Keratinocyte (primary cell): ENCODE measurements around the gene WDR74. TPM values are rescaled to one million over a fixed set of nuclear protein-coding genes. Genes with fewer than 3 reads are reported as not detected.
A peak's percentile ranks its signal among the peaks of the same experiment; 100 is the strongest.

ENCODE experiments used
- DNase-seq: peaks from one replicate; pipeline ENCODE4 v3.0.0-alpha.2; 2011; ENCODE audit warnings: low read depth, missing footprints, low spot score
- FAIRE-seq: peaks from 2 replicates; lab custom pipeline; 2011; peaks lifted over from hg19 to GRCh38; lab: Jason Lieb, UNC
- H2AFZ ChIP-seq: 2 replicates; pipeline ENCODE4 v1.6.0; 2012; ENCODE audit warnings: low read length, control low read depth, inconsistent platforms; ENCODE audit not compliant: control insufficient read depth
- H3K27ac ChIP-seq: 2 replicates; pipeline ENCODE4 v1.5.1; 2011; ENCODE audit warnings: low read length; ENCODE audit not compliant: control insufficient read depth, insufficient read depth
- H3K27me3 ChIP-seq: 3 replicates; pipeline ENCODE4 v1.6.0; 2011; ENCODE audit warnings: low read length; ENCODE audit not compliant: control insufficient read depth, insufficient read depth; ENCODE audit errors: extremely low read depth
- H3K36me3 ChIP-seq, 2 experiments: 2 replicates in 1 of 2; 3 replicates in 1 of 2; pipeline ENCODE4 v1.5.1; 2011; ENCODE audit warnings: low read length in 2 of 2, mild to moderate bottlenecking in 1 of 2; ENCODE audit not compliant: control insufficient read depth in 2 of 2, insufficient read depth in 2 of 2; ENCODE audit errors: extremely low read depth in 1 of 2
- H3K4me1 ChIP-seq: 3 replicates; pipeline ENCODE4 v1.5.1; 2011; ENCODE audit warnings: low read length; ENCODE audit not compliant: control insufficient read depth, insufficient read depth; ENCODE audit errors: extremely low read depth
- H3K4me2 ChIP-seq: 3 replicates; pipeline ENCODE4 v1.6.0; 2011; ENCODE audit warnings: low read depth, low read length; ENCODE audit not compliant: control insufficient read depth, insufficient read depth; ENCODE audit errors: extremely low read depth
- H3K4me3 ChIP-seq, 3 experiments: fragments of 200-600 bp in 1 of 3; sonication (generic) in 1 of 3; 2 replicates in 2 of 3; 3 replicates in 1 of 3; pipeline ENCODE4 v1.5.1; 2011 to 2016; ENCODE audit warnings: low read length in 3 of 3, mild to moderate bottlenecking in 3 of 3, control low read depth in 2 of 3, inconsistent platforms in 1 of 3, low read depth in 1 of 3, mixed read lengths in 1 of 3, mixed run types in 1 of 3, moderate library complexity in 1 of 3; ENCODE audit not compliant: control insufficient read depth in 2 of 3, insufficient read depth in 2 of 3; ENCODE audit errors: extremely low read depth in 1 of 3
- H3K79me2 ChIP-seq: 2 replicates; pipeline ENCODE4 v1.6.0; 2012; ENCODE audit warnings: low read length; ENCODE audit not compliant: control insufficient read depth, insufficient read depth
- H3K9ac ChIP-seq: 3 replicates; pipeline ENCODE4 v1.6.0; 2011; ENCODE audit warnings: low read length; ENCODE audit not compliant: control insufficient read depth, insufficient read depth; ENCODE audit errors: extremely low read depth
- H3K9me1 ChIP-seq: 3 replicates; pipeline ENCODE4 v1.6.0; 2011; ENCODE audit warnings: low read length; ENCODE audit not compliant: control insufficient read depth, insufficient read depth; ENCODE audit errors: extremely low read depth
- H3K9me3 ChIP-seq: 2 replicates; pipeline ENCODE4 v1.5.1; 2012; ENCODE audit warnings: low read depth, low read length; ENCODE audit not compliant: control insufficient read depth
- H4K20me1 ChIP-seq: 3 replicates; pipeline ENCODE4 v1.6.0; 2011; ENCODE audit warnings: low read length; ENCODE audit not compliant: control insufficient read depth, insufficient read depth; ENCODE audit errors: extremely low read depth
- EZH2 ChIP-seq: IDR thresholded peaks from one replicate; pipeline ENCODE4 v1.6.1; 2012; ENCODE audit warnings: inconsistent platforms, mild to moderate bottlenecking, low read length, moderate library complexity
- dilution Hi-C: fragments of 300-500 bp; cut with MboI; formaldehyde crosslinking; loops from one replicate; pipeline ENCODE4 v1.7.0; 2020; ENCODE audit warnings: low sequenced_read_pairs; ENCODE audit not compliant: extremely low pct_ligation_motif_present
- polyA plus RNA-seq, 5 experiments: library from polyadenylated mRNA; depleted of rRNA in 3 of 5; stranded (reverse) in 3 of 5; stranded (forward) in 1 of 5; unstranded in 1 of 5; fragments of >200 nt; gene quantifications; 1 replicate in 1 of 5; 2 replicates in 3 of 5; 3 replicates in 1 of 5; pipeline versions ENCODE4 v1.2.1 to v1.2.3, GENCODE V29; 2011 to 2012; ENCODE audit warnings: missing spikeins in 2 of 5, low read depth in 1 of 5, low replicate concordance in 1 of 5
- TF ChIP-seq, protein P1 (sequence below), 3 experiments: IDR thresholded peaks in 1 of 3; conservative IDR thresholded peaks in 1 of 3; optimal IDR thresholded peaks in 1 of 3; 2 replicates in 2 of 3; 3 replicates in 1 of 3; pipeline versions ENCODE3 to v1.5.1; 2011; ENCODE audit warnings: low read length in 3 of 3, mild to moderate bottlenecking in 3 of 3, moderate library complexity in 2 of 3, control low read depth in 1 of 3, inconsistent platforms in 1 of 3; ENCODE audit not compliant: insufficient read depth in 2 of 3; ENCODE audit errors: extremely low read depth in 1 of 3

WDR74 gene
- polyA plus RNA-seq, 1 donor (not counting 4 experiments of a cell fraction or from before 2014, with no cell fraction given): 44.5 TPM

DNA sequence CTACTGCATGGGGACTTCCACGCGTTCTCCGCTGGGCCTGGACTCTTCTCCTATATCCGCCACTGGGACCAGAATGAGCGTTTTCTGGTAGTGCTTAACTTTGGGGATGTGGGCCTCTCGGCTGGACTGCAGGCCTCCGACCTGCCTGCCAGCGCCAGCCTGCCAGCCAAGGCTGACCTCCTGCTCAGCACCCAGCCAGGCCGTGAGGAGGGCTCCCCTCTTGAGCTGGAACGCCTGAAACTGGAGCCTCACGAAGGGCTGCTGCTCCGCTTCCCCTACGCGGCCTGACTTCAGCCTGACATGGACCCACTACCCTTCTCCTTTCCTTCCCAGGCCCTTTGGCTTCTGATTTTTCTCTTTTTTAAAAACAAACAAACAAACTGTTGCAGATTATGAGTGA is 49.0 kb upstream of the WDR74 start:
- dilution Hi-C loops: no loop called here
- peaks cover 2% of the 10 kb centered on the region for H3K9me1 ChIP-seq
- no peak overlapping the region for H3K27ac ChIP-seq
- H3K27me3 ChIP-seq: no peaks in the 10 kb centered on the region
- H3K4me2 ChIP-seq: no peak overlapping the region
- TF ChIP-seq, protein P1, sequence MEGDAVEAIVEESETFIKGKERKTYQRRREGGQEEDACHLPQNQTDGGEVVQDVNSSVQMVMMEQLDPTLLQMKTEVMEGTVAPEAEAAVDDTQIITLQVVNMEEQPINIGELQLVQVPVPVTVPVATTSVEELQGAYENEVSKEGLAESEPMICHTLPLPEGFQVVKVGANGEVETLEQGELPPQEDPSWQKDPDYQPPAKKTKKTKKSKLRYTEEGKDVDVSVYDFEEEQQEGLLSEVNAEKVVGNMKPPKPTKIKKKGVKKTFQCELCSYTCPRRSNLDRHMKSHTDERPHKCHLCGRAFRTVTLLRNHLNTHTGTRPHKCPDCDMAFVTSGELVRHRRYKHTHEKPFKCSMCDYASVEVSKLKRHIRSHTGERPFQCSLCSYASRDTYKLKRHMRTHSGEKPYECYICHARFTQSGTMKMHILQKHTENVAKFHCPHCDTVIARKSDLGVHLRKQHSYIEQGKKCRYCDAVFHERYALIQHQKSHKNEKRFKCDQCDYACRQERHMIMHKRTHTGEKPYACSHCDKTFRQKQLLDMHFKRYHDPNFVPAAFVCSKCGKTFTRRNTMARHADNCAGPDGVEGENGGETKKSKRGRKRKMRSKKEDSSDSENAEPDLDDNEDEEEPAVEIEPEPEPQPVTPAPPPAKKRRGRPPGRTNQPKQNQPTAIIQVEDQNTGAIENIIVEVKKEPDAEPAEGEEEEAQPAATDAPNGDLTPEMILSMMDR (optimal IDR thresholded peaks at IDR 0.05 in 1 of 3, IDR thresholded peaks at IDR 0.05 in 1 of 3, conservative IDR thresholded peaks at IDR 0.05 in 1 of 3; ENCODE audit: extremely low read depth in 1 of 3, insufficient read depth in 2 of 3, low read length in 3 of 3): no peak
- no peak for TF ChIP-seq EZH2
- peaks cover 29% of the 10 kb centered on the region for H3K79me2 ChIP-seq
- FAIRE-seq: no peak
- H3K4me3 ChIP-seq: no peak overlapping the region
- H2AFZ ChIP-seq: no peak overlapping the region
- no peak overlapping the region for H3K9ac ChIP-seq
- H3K4me1 ChIP-seq: peaks cover 24% of the 10 kb centered on the region
- no peak for DNase-seq
- no peaks in the 10 kb centered on the region for H3K9me3 ChIP-seq
- H3K36me3 ChIP-seq: peaks cover 48 to 57% of the 10 kb centered on the region in 2 experiments
- H4K20me1 ChIP-seq: peaks cover 32% of the 10 kb centered on the region

DNA sequence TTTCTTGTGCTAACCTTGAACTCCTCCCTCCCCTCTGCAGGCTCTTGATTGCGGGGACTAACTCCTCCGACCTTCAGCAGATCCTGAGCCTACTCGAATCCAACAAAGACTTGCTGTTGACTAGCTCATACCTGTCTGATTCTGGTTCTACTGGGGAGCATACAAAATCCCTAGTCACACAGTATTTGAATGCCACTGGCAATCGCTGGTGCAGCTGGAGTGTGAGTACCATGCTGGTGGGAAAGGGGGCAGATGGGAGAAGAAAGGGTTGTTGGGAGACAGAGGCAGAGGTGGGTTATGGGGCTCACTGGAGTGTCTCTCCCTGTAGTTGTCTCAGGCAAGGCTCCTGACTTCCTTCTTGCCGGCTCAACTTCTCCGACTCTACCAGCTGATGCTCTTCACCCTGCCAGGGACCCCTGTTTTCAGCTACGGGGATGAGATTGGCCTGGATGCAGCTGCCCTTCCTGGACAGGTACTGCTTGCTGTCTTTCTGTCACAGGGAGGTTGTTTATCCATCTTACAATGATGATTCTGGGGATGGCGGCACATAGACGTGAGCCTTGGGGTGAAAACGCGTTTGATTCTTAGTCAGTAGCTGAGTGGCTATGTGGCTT is 45.9 kb upstream of the WDR74 start:
- H3K36me3 ChIP-seq: peaks cover 54 to 66% of the 10 kb centered on the region in 2 experiments
- DNase-seq (no peak), FAIRE-seq (no peak)
- H4K20me1 ChIP-seq: peaks cover 33% of the 10 kb centered on the region
- H3K4me2 ChIP-seq: peak overlapping the region; percentile 11
- no peak for TF ChIP-seq EZH2
- TF ChIP-seq, protein P1 (optimal IDR thresholded peaks at IDR 0.05 in 1 of 3, IDR thresholded peaks at IDR 0.05 in 1 of 3, conservative IDR thresholded peaks at IDR 0.05 in 1 of 3; ENCODE audit: extremely low read depth in 1 of 3, insufficient read depth in 2 of 3, low read length in 3 of 3): no peak
- dilution Hi-C loops: no loop called here
- no peak overlapping the region for H2AFZ ChIP-seq
- H3K9me1 ChIP-seq: peaks cover 2% of the 10 kb centered on the region
- H3K9ac ChIP-seq: no peak overlapping the region
- H3K27ac ChIP-seq: no peak overlapping the region
- H3K4me3 ChIP-seq: peak overlapping the region in 1 of 3 experiments; percentile 1
- peaks cover 50% of the 10 kb centered on the region for H3K79me2 ChIP-seq
- H3K4me1 ChIP-seq: peaks cover 29% of the 10 kb centered on the region
- H3K27me3 ChIP-seq: no peaks in the 10 kb centered on the region
- H3K9me3 ChIP-seq: no peaks in the 10 kb centered on the region
